CD4-positive, alpha-beta T cell (primary cell): ENCODE measurements around the gene KRTAP4-7. TPM values are rescaled to one million over a fixed set of nuclear protein-coding genes. Genes with fewer than 3 reads are reported as not detected.
"Not testable (repeated sequence)": the region's sequence is repeated elsewhere in the genome, so short reads cannot be mapped to it uniquely, and the experiment has no call there.

ENCODE experiments used
- ATAC-seq: fragments of 200-7000 bp; cut with Tn5 transposase; one replicate; pipeline ENCODE4 v1.10.0; 2022; ENCODE audit warnings: mild to moderate bottlenecking; ENCODE audit not compliant: poor library complexity
- CTCF ChIA-PET: fragments of 350-600 bp; sonication (Branson Sonifier 250); formaldehyde crosslinking; loops from one replicate; lab custom pipeline; 2021; ENCODE audit warnings: antibody characterized with exemption, inconsistent platforms; lab: Charles Lee
- POLR2A ChIA-PET: fragments of 350-600 bp; sonication (Branson Sonifier 250); formaldehyde crosslinking; loops from one replicate; lab custom pipeline; 2021; ENCODE audit warnings: antibody characterized with exemption, inconsistent platforms; lab: Charles Lee
- DNase-seq, 14 experiments: peaks; one replicate each; pipeline ENCODE4 v3.0.0-alpha.2; 2013 to 2020; ENCODE audit warnings: mixed read lengths in 2 of 14
- H3K27ac ChIP-seq, 2 donors: one replicate each; pipeline versions ENCODE4 v1.5.1 to v1.7.0; 2013; ENCODE audit warnings: low read length in 2 of 2, low read depth in 1 of 2, mild to moderate bottlenecking in 1 of 2
- H3K27me3 ChIP-seq, 2 experiments: 1 replicate in 1 of 2; 2 replicates in 1 of 2; pipeline versions ENCODE4 v1.6.1 to v1.7.0; 2013; ENCODE audit warnings: low read length in 2 of 2, control low read depth in 1 of 2, mild to moderate bottlenecking in 1 of 2, moderate library complexity in 1 of 2; ENCODE audit not compliant: insufficient read depth in 2 of 2, control insufficient read depth in 1 of 2
- H3K36me3 ChIP-seq: one replicate; pipeline ENCODE4 v1.6.1; 2013; ENCODE audit warnings: low read length, control low read depth; ENCODE audit not compliant: insufficient read depth
- H3K4me1 ChIP-seq: one replicate; pipeline ENCODE4 v1.6.1; 2013; ENCODE audit warnings: low read length, control low read depth; ENCODE audit not compliant: insufficient read depth
- H3K4me3 ChIP-seq: one replicate; pipeline ENCODE4 v1.5.1; 2013; ENCODE audit warnings: mild to moderate bottlenecking, low read length, moderate library complexity
- H3K9me3 ChIP-seq, 2 experiments: 1 replicate in 1 of 2; 2 replicates in 1 of 2; pipeline versions ENCODE4 v1.6.1 to v1.7.0; 2013; ENCODE audit warnings: low read length in 2 of 2, mild to moderate bottlenecking in 2 of 2, control low read depth in 1 of 2, moderate library complexity in 1 of 2; ENCODE audit not compliant: control insufficient read depth in 1 of 2, insufficient read depth in 1 of 2
- H3K27ac Mint-ChIP-seq: one replicate; pipeline ENCODE4 v1.8.0; 2020; ENCODE audit warnings: mixed read lengths
- H3K27me3 Mint-ChIP-seq: one replicate; pipeline ENCODE4 v1.8.0; 2021; ENCODE audit warnings: mixed read lengths
- H3K36me3 Mint-ChIP-seq: one replicate; pipeline ENCODE4 v1.8.0; 2021; ENCODE audit warnings: low read depth, mixed read lengths
- H3K4me1 Mint-ChIP-seq: one replicate; pipeline ENCODE4 v1.8.0; 2021; ENCODE audit warnings: low read depth, mixed read lengths
- H3K4me3 Mint-ChIP-seq: one replicate; pipeline ENCODE4 v1.8.0; 2020; ENCODE audit warnings: mild to moderate bottlenecking, mixed read lengths
- H3K9me3 Mint-ChIP-seq: one replicate; pipeline ENCODE4 v1.8.0; 2020; ENCODE audit warnings: mixed read lengths
- intact Hi-C, 2 experiments: fragments of 100-400 bp; cut with DNase I in 1 of 2; cut with micrococcal nuclease in 1 of 2; formaldehyde crosslinking; loops; one replicate each; pipeline versions ENCODE4 v1.15.1 to v1.9.0; 2023 to 2025; cut with DNase I, micrococcal nuclease
- polyA plus RNA-seq, 2 donors: library from polyadenylated mRNA; unstranded; fragments of 120-200 nt; gene quantifications; one replicate each; pipeline ENCODE4 v1.2.1, GENCODE V29; 2013
- total RNA-seq, 174 experiments: library from RNA in 2 of 174; stranded (reverse) in 2 of 174; gene quantifications; one replicate each; pipeline ENCODE4 v1.2.3 and lab custom pipeline; 2021 to 2026
- TF ChIP-seq, protein P1 (sequence below): fragments of 200-600 bp; IDR thresholded peaks from one replicate; pipeline ENCODE4 v1.8.0; 2022; ENCODE audit warnings: antibody characterized with exemption, mild to moderate bottlenecking

KRTAP4-7 gene
- total RNA-seq (not detected), total RNA-seq (lab: John Stamatoyannopoulos, UW) (0 reads per million in 172 experiments)
- not detected for polyA plus RNA-seq (2013, experiment 1 of 2)
- polyA plus RNA-seq (2013, experiment 2 of 2): not detected

DNA sequence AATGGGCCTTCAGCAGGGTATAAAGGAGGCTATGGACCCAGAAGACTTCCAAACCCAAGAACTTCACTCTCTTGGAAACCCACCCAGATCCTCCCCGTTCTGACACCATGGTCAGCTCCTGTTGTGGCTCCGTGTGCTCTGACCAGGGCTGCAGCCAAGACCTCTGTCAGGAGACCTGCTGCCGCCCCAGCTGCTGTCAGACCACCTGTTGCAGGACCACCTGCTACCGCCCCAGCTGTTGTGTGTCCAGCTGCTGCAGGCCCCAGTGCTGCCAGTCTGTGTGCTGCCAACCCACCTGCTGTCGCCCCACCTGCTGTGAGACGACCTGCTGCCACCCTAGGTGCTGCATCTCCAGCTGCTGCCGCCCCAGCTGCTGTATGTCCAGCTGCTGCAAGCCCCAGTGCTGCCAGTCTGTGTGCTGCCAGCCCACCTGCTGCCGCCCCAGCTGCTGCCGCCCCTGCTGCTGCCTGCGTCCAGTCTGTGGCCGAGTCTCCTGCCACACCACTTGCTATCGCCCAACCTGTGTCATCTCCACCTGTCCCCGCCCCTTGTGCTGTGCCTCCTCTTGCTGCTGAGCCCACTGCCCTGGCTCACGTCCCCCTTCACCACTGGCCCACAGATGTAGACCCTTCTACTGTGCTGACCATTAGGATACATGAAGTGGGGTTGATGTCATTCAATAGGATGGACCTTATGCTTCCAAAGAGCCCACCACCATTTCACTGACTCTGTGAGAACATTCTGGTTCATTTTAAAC, at the start of gene KRTAP4-7:
KRTAP4-7 (plus strand) TSS at position 51 of the 757 bp plus-strand sequence; CDS start at position 108, 57 bp downstream.
- H3K4me3 Mint-ChIP-seq, intact Hi-C loops, H3K4me3 ChIP-seq, H3K36me3 ChIP-seq, H3K27ac Mint-ChIP-seq, H3K27ac ChIP-seq, H3K36me3 Mint-ChIP-seq, H3K9me3 Mint-ChIP-seq, H3K4me1 ChIP-seq, POLR2A ChIA-PET, H3K27me3 ChIP-seq, ATAC-seq, H3K4me1 Mint-ChIP-seq, DNase-seq, H3K9me3 ChIP-seq: not testable (repeated sequence)
- peaks cover 13% of the 10 kb centered on the region for H3K27me3 Mint-ChIP-seq
- CTCF ChIA-PET: interaction anchor here (0.6 kb wide), 1 partner anchor 564 kb away, joined by 4 read pairs; no protein-coding TSS in a partner anchor

DNA sequence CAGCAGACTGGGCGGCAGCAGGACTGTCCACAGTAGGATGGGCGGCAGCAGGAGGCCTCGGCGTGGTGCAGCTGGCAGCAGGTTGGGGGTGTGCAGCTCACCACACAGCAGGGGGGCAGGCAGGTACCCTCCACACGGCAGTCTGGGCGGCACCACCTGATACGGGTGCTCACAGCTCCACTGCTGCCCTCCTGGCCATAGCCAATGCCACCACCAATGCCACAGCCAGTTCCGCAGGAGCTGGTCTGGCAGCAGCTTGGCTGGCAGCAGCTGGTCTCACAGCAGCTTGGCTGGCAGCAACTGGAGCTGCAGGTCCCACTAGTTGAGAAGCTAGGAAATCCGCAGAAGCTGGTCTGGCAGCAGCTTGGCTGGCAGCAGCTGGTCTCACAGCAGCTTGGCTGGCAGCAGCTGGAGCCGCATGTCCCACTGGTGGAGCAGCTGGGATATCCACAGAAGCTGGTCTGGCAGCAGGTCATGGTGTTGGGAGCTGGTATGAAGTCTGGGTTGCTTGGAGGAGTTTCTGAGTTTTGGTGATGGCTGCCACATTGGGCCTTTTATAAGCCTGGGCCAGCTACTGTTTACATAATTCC, 49.5 kb upstream of the KRTAP4-7 start, which contains the start of gene KRTAP1-3:
KRTAP1-3 (minus strand) TSS at position 529 of the 590 bp plus-strand sequence; CDS start at position 476, 53 bp downstream.
- H3K4me1 Mint-ChIP-seq, H3K4me1 ChIP-seq, intact Hi-C loops, H3K4me3 Mint-ChIP-seq, H3K27me3 ChIP-seq, H3K9me3 ChIP-seq, POLR2A ChIA-PET, H3K4me3 ChIP-seq, CTCF ChIA-PET, H3K36me3 Mint-ChIP-seq, H3K9me3 Mint-ChIP-seq, DNase-seq, H3K27ac ChIP-seq, H3K27ac Mint-ChIP-seq, H3K36me3 ChIP-seq, ATAC-seq: not testable (repeated sequence)
- peaks cover 30% of the 10 kb centered on the region for H3K27me3 Mint-ChIP-seq

DNA sequence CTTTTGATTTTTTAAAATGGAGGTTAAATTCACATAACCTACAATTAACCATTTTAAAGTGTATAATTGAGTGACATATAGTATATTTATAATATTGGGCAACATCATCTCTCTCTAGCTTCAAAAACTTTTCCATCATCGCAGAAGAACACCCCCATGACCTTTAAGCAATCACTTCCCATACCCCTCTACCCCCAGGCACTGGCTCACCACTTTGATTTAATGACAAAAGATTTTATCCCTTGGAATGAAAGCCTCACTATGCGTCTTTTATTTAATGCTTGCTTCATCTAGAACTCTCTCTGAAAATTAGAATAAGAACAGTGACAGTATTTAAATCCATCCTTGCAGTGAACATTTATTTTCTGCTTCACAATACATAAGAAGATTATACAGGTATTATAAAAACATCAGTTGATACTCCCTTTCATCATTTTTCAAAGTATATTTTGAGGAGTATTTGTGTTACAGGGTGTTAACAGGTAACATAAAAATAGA, 46.0 kb upstream of the KRTAP4-7 start:
- Mint-ChIP-seq H3K27me3 (peaks cover 4% of the 10 kb centered on the region), H3K36me3 (no peaks in the 10 kb centered on the region), H3K4me1 (no peaks in the 10 kb centered on the region), H3K9me3 (no peaks in the 10 kb centered on the region), H3K27ac (no peak overlapping the region), H3K4me3 (no peak overlapping the region)
- intact Hi-C loops: no loop called here
- Histone ChIP-seq H3K27ac (no peak overlapping the region), H3K4me1 (no peaks in the 10 kb centered on the region), H3K27me3 (no peaks in the 10 kb centered on the region), H3K9me3 (peaks cover 0 to 2% of the 10 kb centered on the region in 2 experiments), H3K4me3 (no peak overlapping the region), H3K36me3 (no peaks in the 10 kb centered on the region)
- ChIA-PET POLR2A (no interaction called here), CTCF (interaction anchor here (0.6 kb wide), 1 partner anchor 266 kb away, joined by 3 read pairs; no protein-coding TSS in a partner anchor)
- DNase-seq: no peak
- TF ChIP-seq, protein P1, sequence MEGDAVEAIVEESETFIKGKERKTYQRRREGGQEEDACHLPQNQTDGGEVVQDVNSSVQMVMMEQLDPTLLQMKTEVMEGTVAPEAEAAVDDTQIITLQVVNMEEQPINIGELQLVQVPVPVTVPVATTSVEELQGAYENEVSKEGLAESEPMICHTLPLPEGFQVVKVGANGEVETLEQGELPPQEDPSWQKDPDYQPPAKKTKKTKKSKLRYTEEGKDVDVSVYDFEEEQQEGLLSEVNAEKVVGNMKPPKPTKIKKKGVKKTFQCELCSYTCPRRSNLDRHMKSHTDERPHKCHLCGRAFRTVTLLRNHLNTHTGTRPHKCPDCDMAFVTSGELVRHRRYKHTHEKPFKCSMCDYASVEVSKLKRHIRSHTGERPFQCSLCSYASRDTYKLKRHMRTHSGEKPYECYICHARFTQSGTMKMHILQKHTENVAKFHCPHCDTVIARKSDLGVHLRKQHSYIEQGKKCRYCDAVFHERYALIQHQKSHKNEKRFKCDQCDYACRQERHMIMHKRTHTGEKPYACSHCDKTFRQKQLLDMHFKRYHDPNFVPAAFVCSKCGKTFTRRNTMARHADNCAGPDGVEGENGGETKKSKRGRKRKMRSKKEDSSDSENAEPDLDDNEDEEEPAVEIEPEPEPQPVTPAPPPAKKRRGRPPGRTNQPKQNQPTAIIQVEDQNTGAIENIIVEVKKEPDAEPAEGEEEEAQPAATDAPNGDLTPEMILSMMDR: no peak
- no peak for ATAC-seq

DNA sequence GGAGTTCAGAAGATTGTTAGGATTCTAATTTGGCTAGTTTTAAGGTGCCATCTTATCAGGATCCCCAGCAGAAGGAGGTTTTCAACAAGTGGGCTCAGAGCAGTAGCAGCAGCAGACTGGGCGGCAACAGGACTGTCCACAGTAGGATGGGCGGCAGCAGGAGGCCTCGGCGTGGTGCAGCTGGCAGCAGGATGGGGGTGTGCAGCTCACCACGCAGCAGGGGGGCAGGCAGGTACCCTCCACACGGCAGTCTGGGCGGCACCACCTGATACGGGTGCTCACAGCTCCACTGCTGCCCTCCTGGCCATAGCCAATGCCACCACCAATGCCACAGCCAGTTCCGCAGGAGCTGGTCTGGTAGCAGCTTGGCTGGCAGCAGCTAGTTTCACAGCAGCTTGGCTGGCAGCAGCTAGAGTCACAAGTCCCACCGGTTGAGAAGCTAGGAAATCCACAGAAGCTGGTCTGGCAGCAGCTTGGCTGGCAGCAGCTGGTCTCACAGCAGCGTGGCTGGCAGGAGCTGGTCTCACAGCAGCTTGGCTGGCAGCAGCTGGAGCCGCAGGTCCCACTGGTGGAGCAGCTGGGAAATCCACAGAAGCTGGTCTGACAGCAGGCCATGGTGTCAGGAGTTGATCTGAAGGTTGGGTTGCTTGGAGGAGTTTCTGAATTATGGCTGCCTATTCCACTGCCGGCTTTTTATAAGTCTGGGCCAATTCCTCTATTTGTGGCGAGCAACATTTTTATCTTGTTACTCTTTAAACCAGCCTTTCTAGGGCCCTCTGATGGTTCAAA, 43.0 kb upstream of the KRTAP4-7 start, which contains the start of gene KRTAP1-1:
KRTAP1-1 (minus strand) TSS at position 668 of the 789 bp plus-strand sequence; CDS start at position 615, 53 bp downstream.
- H3K4me3 Mint-ChIP-seq, H3K27ac Mint-ChIP-seq, ATAC-seq, intact Hi-C loops, CTCF ChIA-PET, H3K9me3 ChIP-seq, H3K27ac ChIP-seq, H3K36me3 Mint-ChIP-seq, H3K27me3 ChIP-seq, H3K4me1 Mint-ChIP-seq, POLR2A ChIA-PET, H3K4me1 ChIP-seq, H3K9me3 Mint-ChIP-seq, H3K36me3 ChIP-seq, H3K4me3 ChIP-seq, DNase-seq: not testable (repeated sequence)
- peaks cover 12% of the 10 kb centered on the region for H3K27me3 Mint-ChIP-seq
